IMR-90 (cell line): ENCODE results near the gene NELL1. TPM values are rescaled to one million over a fixed set of nuclear protein-coding genes. Genes with fewer than 3 reads are reported as not detected.

Experiments
- ATAC-seq: fragments of 200-7000 bp; cut with Tn5 transposase; 2 replicates; pipeline ENCODE4 v1.9.1; 2020; ENCODE audit warnings: low read depth, mild to moderate bottlenecking, moderate library complexity
- BruUV-seq: library from RNA; stranded (reverse); fragments of 400-500 nt; replicated peaks from 2 replicates; lab custom pipeline; 2021; lab: Mats Ljungman, UMichigan
- CTCF ChIA-PET: fragments of 300-600 bp; formaldehyde crosslinking; extraction: SDS; loops from one replicate; lab custom pipeline; 2021; ENCODE audit warnings: antibody characterized with exemption; lab: Yijun Ruan, JAX
- POLR2A ChIA-PET: fragments of 300-600 bp; sonication (Branson Sonifier 250); formaldehyde crosslinking; loops from one replicate; lab custom pipeline; 2022; ENCODE audit warnings: antibody characterized with exemption; ENCODE audit not compliant: unreplicated experiment; lab: Charles Lee
- DNase-seq: peaks from one replicate; pipeline ENCODE4 v3.0.0; 2013
- H2AFZ ChIP-seq: replicated peaks from 2 replicates; pipeline ENCODE3; 2013; ENCODE audit warnings: low read length, mild to moderate bottlenecking; ENCODE audit not compliant: poor library complexity
- H2AK5ac ChIP-seq: 2 replicates; pipeline ENCODE4 v1.6.1; 2013; ENCODE audit warnings: low read depth, low read length, inconsistent platforms
- H2AK9ac ChIP-seq: replicated peaks from 2 replicates; pipeline ENCODE3; 2013; ENCODE audit warnings: mild to moderate bottlenecking, low read depth, low read length, moderate library complexity; ENCODE audit not compliant: poor library complexity
- H2BK120ac ChIP-seq: 2 replicates; pipeline ENCODE4 v1.6.1; 2013; ENCODE audit warnings: low read depth, low read length, inconsistent platforms
- H2BK15ac ChIP-seq: 3 replicates; pipeline ENCODE4 v1.6.1; 2013; ENCODE audit warnings: low read depth, low read length, inconsistent platforms
- H2BK20ac ChIP-seq: 2 replicates; pipeline ENCODE4 v1.6.1; 2013; ENCODE audit warnings: low read depth, mild to moderate bottlenecking, inconsistent platforms, low read length, moderate library complexity
- H2BK5ac ChIP-seq: 2 replicates; pipeline ENCODE4 v1.6.1; 2013; ENCODE audit warnings: mild to moderate bottlenecking, low read depth, low read length, inconsistent platforms; ENCODE audit not compliant: poor library complexity, severe bottlenecking
- H3K14ac ChIP-seq: replicated peaks from 2 replicates; pipeline ENCODE4 v1.6.1; 2013; ENCODE audit warnings: low read depth, low read length, inconsistent platforms
- H3K18ac ChIP-seq: 2 replicates; pipeline ENCODE4 v1.6.1; 2013; ENCODE audit warnings: low read depth, low read length, control low read depth
- H3K23ac ChIP-seq: 2 replicates; pipeline ENCODE4 v1.6.1; 2013; ENCODE audit warnings: low read depth, low read length, inconsistent platforms
- H3K27ac ChIP-seq: 2 replicates; pipeline ENCODE4 v1.5.1; 2013; ENCODE audit warnings: mild to moderate bottlenecking, control low read depth, low read length; ENCODE audit not compliant: insufficient read depth
- H3K27me3 ChIP-seq: 2 replicates; pipeline ENCODE4 v1.6.1; 2013; ENCODE audit warnings: low read length; ENCODE audit not compliant: control insufficient read depth, insufficient read depth
- H3K36me3 ChIP-seq: 2 replicates; pipeline ENCODE4 v1.6.1; 2013; ENCODE audit warnings: low read length, mixed read lengths; ENCODE audit not compliant: control insufficient read depth, insufficient read depth
- H3K4ac ChIP-seq: 2 replicates; pipeline ENCODE4 v1.6.1; 2013; ENCODE audit warnings: low read depth, low read length, inconsistent platforms
- H3K4me1 ChIP-seq: 2 replicates; pipeline ENCODE4 v1.6.1; 2013; ENCODE audit warnings: low read length, mixed read lengths; ENCODE audit not compliant: control insufficient read depth, insufficient read depth
- H3K4me2 ChIP-seq: 2 replicates; pipeline ENCODE4 v1.6.1; 2013; ENCODE audit warnings: low read depth, mild to moderate bottlenecking, control low read depth, low read length, moderate library complexity
- H3K4me3 ChIP-seq: 2 replicates; pipeline ENCODE4 v1.5.1; 2013; ENCODE audit warnings: low read depth, mild to moderate bottlenecking, control low read depth, low read length, moderate library complexity; ENCODE audit not compliant: insufficient read depth
- H3K56ac ChIP-seq: 2 replicates; pipeline ENCODE4 v1.6.1; 2013; ENCODE audit warnings: low read length, inconsistent platforms; ENCODE audit not compliant: insufficient read depth; ENCODE audit errors: extremely low read depth
- H3K79me1 ChIP-seq, 2 experiments: 2 replicates each; pipeline ENCODE4 v1.6.1; 2013; ENCODE audit warnings: low read length in 2 of 2, inconsistent platforms in 1 of 2, low read depth in 1 of 2
- H3K9ac ChIP-seq: 2 replicates; pipeline ENCODE4 v1.6.1; 2013; ENCODE audit warnings: low read depth, low read length, control low read depth
- H3K9me1 ChIP-seq: 2 replicates; pipeline ENCODE4 v1.6.1; 2013; ENCODE audit warnings: low read length, inconsistent platforms; ENCODE audit not compliant: insufficient read depth
- H3K9me3 ChIP-seq: 2 replicates; pipeline ENCODE4 v1.6.1; 2013; ENCODE audit warnings: low read length; ENCODE audit not compliant: control insufficient read depth, insufficient read depth
- H4K20me1 ChIP-seq: 2 replicates; pipeline ENCODE4 v1.6.1; 2013; ENCODE audit warnings: low read length, inconsistent platforms; ENCODE audit not compliant: insufficient read depth
- H4K5ac ChIP-seq: 2 replicates; pipeline ENCODE4 v1.6.1; 2013; ENCODE audit warnings: mild to moderate bottlenecking, low read depth, low read length, control low read depth
- H4K8ac ChIP-seq, 2 experiments: 2 replicates each; pipeline ENCODE4 v1.6.1; 2013; ENCODE audit warnings: low read depth in 2 of 2, low read length in 2 of 2, control low read depth in 1 of 2, inconsistent platforms in 1 of 2
- H4K91ac ChIP-seq: 2 replicates; pipeline ENCODE4 v1.6.1; 2013; ENCODE audit warnings: low read depth, low read length, inconsistent platforms; ENCODE audit not compliant: insufficient read depth
- CHD1 ChIP-seq: IDR thresholded peaks from 2 replicates; pipeline ENCODE4 v1.6.1; 2012; ENCODE audit warnings: low read depth, low read length, improper control_type of control experiment
- MAFK ChIP-seq: IDR thresholded peaks from 2 replicates; pipeline ENCODE4 v1.6.1; 2012; ENCODE audit warnings: low read depth, low read length, improper control_type of control experiment
- NFE2L2 ChIP-seq: fragments of 150-350 bp; IDR thresholded peaks from 2 replicates; pipeline ENCODE4 v1.6.1; 2016; ENCODE audit warnings: low read depth, mild to moderate bottlenecking, low read length
- RFX5 ChIP-seq: IDR thresholded peaks from 2 replicates; pipeline ENCODE4 v1.8.0; 2012; ENCODE audit warnings: low read depth, mild to moderate bottlenecking, low read length, moderate library complexity
- SMC3 ChIP-seq: fragments of 150-350 bp; IDR thresholded peaks from 2 replicates; pipeline ENCODE4 v1.6.1; 2016; ENCODE audit warnings: low read depth, mild to moderate bottlenecking, antibody characterized with exemption, low read length, moderate library complexity
- WGBS, 2 experiments: methylation state at CpG; one replicate each; pipeline versions ENCODE4 v1.1.5 to v1.1.7; 2013; ENCODE audit warnings: missing lambda C conversion rate in 2 of 2; ENCODE audit not compliant: insufficient read length in 1 of 2; ENCODE audit errors: extremely low coverage in 2 of 2; 5-methylcytosine and 5-hydroxymethylcytosine counted together
- dilution Hi-C: fragments of 300-500 bp; cut with HindIII; formaldehyde crosslinking; loops from one replicate; pipeline ENCODE4 v1.14.3; 2018; ENCODE audit warnings: low sequenced_read_pairs; ENCODE audit not compliant: unreplicated experiment
- in situ Hi-C: fragments of 300-500 bp; cut with MboI; formaldehyde crosslinking; loops from 3 replicates; pipeline ENCODE4 v1.14.3; 2019; ENCODE audit warnings: low sequenced_read_pairs, inconsistent platforms, mixed read lengths
- intact Hi-C: fragments of 100-400 bp; cut with micrococcal nuclease; formaldehyde crosslinking; loops from 2 replicates; pipeline ENCODE4 v1.10.0; 2022
- polyA plus RNA-seq, 3 experiments: library from polyadenylated mRNA; depleted of rRNA; stranded (reverse); fragments of >200 nt; gene quantifications; 2 replicates each; pipeline ENCODE4 v1.2.3, GENCODE V29; 2012; ENCODE audit warnings: low replicate concordance in 1 of 3
- total RNA-seq: library from RNA; depleted of rRNA; stranded (reverse); fragments of >200 nt; gene quantifications from 2 replicates; pipeline ENCODE4 v1.2.3, GENCODE V29; 2012
- TF ChIP-seq, protein P1 (sequence below): fragments of 150-350 bp; IDR thresholded peaks from 2 replicates; pipeline ENCODE4 v1.6.1; 2016; ENCODE audit warnings: low read depth, mild to moderate bottlenecking, low read length, moderate library complexity, borderline replicate concordance

The NELL1 gene
- total and polyA plus RNA-seq, 2 of the 4 experiments (the other 2 are of a cell fraction): not detected

DNA sequence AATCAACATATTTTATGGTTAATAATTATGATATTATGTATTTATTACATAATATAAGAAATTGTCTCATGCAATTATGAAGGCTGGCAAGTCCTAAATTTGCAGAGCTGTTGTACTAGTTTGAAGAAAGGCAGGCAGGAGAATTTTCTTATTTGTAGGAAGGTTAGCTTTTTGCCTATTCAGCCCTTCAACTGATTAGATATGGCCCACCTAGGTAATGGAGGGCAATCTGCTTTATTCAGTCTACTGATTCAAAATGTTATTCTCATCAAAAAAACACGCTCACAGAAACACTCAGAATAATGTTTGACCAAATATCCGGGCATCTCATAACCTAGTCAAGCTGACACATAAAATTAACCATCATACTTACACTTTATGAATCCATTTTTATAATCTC, 589.0 kb downstream of the NELL1 start:
- intact Hi-C loops: no loop called here

More for the DNA sequence above, 589.0 kb downstream of the NELL1 start:
- no peaks in the 10 kb centered on the region for H3K79me1 ChIP-seq
- H4K91ac ChIP-seq: no peak overlapping the region
- CTCF ChIA-PET: no interaction called here
- H3K4me1 ChIP-seq: no peaks in the 10 kb centered on the region
- H4K5ac ChIP-seq: no peak overlapping the region
- H2AK9ac ChIP-seq: no peak overlapping the region
- no peak overlapping the region for H3K4ac ChIP-seq
- ATAC-seq (no peak), DNase-seq (no peak)
- H4K8ac ChIP-seq: no peak overlapping the region
- no peak overlapping the region for H3K23ac ChIP-seq
- no peaks in the 10 kb centered on the region for H4K20me1 ChIP-seq
- no TSS peak for BruUV-seq
- POLR2A ChIA-PET: no interaction called here
- no peak overlapping the region for H2BK120ac ChIP-seq
- dilution Hi-C loops (no loop called here), in situ Hi-C loops (no loop called here)
- TF ChIP-seq NFE2L2 (no peak), SMC3 (no peak), RFX5 (no peak), CHD1 (no peak), MAFK (no peak)
- TF ChIP-seq, protein P1, sequence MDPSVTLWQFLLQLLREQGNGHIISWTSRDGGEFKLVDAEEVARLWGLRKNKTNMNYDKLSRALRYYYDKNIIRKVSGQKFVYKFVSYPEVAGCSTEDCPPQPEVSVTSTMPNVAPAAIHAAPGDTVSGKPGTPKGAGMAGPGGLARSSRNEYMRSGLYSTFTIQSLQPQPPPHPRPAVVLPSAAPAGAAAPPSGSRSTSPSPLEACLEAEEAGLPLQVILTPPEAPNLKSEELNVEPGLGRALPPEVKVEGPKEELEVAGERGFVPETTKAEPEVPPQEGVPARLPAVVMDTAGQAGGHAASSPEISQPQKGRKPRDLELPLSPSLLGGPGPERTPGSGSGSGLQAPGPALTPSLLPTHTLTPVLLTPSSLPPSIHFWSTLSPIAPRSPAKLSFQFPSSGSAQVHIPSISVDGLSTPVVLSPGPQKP: no peak
- no peak overlapping the region for H2BK5ac ChIP-seq
- no CpG with 5 or more reads among the region's 2 CpGs for WGBS, 2 experiments
- H2AFZ ChIP-seq: no peak overlapping the region
- no peak overlapping the region for H3K4me3 ChIP-seq
- H3K4me2 ChIP-seq: no peak overlapping the region
- H3K27ac ChIP-seq: no peak overlapping the region
- H3K36me3 ChIP-seq: no peaks in the 10 kb centered on the region
- no peak overlapping the region for H2AK5ac ChIP-seq
- no peaks in the 10 kb centered on the region for H3K9me1 ChIP-seq
- no peak overlapping the region for H3K9ac ChIP-seq
- H2BK15ac ChIP-seq: no peak overlapping the region
- no peak overlapping the region for H3K56ac ChIP-seq
- H3K27me3 ChIP-seq: no peaks in the 10 kb centered on the region
- H3K9me3 ChIP-seq: peaks cover 5% of the 10 kb centered on the region
- no peak overlapping the region for H2BK20ac ChIP-seq
- no peak overlapping the region for H3K14ac ChIP-seq
- no peak overlapping the region for H3K18ac ChIP-seq
